Chondrocyte (in vitro differentiated cells): ENCODE results near the gene FAM110D. TPM values are rescaled to one million over a fixed set of nuclear protein-coding genes. Genes with fewer than 3 reads are reported as not detected.

Experiments
- DNase-seq: peaks from one replicate; pipeline ENCODE4 v3.0.0; 2021; ENCODE audit warnings: mixed read lengths, low spot score
- H3K27ac Mint-ChIP-seq: one replicate; pipeline ENCODE4 v1.8.0; 2021; ENCODE audit warnings: mild to moderate bottlenecking, moderate library complexity, mixed read lengths; ENCODE audit not compliant: unreplicated experiment
- H3K27me3 Mint-ChIP-seq: 2 replicates; pipeline ENCODE4 v1.8.0; 2021; ENCODE audit warnings: low read depth, mixed read lengths
- H3K36me3 Mint-ChIP-seq: 2 replicates; pipeline ENCODE4 v1.8.0; 2021; ENCODE audit warnings: low read depth, mixed read lengths
- H3K4me1 Mint-ChIP-seq: 2 replicates; pipeline ENCODE4 v1.8.0; 2021; ENCODE audit warnings: low read depth, mild to moderate bottlenecking, mixed read lengths
- H3K4me3 Mint-ChIP-seq: one replicate; pipeline ENCODE4 v1.8.0; 2021; ENCODE audit warnings: mild to moderate bottlenecking, moderate library complexity, mixed read lengths; ENCODE audit not compliant: unreplicated experiment
- H3K9me3 Mint-ChIP-seq: 2 replicates; pipeline ENCODE4 v1.8.0; 2021; ENCODE audit warnings: low read depth, mixed read lengths
- CTCF ChIP-seq: fragments of 200-600 bp; sonication (generic); IDR thresholded peaks from 2 replicates; pipeline ENCODE4 v1.5.0; 2021; ENCODE audit warnings: antibody characterized with exemption, mild to moderate bottlenecking, moderate library complexity
- total RNA-seq: library from RNA; stranded (reverse); gene quantifications from 3 replicates; pipeline ENCODE4 v1.2.1, GENCODE V29; 2021

FAM110D gene
- total RNA-seq, 1 donor from 2014 or later = 0.22 TPM

- Mint-ChIP-seq H3K27me3 (peaks cover 4% of the 10 kb centered on the region), H3K4me1 (no peaks in the 10 kb centered on the region), H3K4me3 (no peak overlapping the region), H3K36me3 (no peaks in the 10 kb centered on the region), H3K27ac (no peak overlapping the region), H3K9me3 (no peaks in the 10 kb centered on the region)
- TF ChIP-seq CTCF = no peak
- DNase-seq = peak; percentile 29
These were observed 13.0 kb upstream of the FAM110D start for GRCh38 chr1:26145960-26146294.

- Mint-ChIP-seq H3K4me3 (no peak overlapping the region), H3K27me3 (peaks cover 2% of the 10 kb centered on the region), H3K9me3 (no peaks in the 10 kb centered on the region), H3K36me3 (no peaks in the 10 kb centered on the region), H3K27ac (no peak overlapping the region), H3K4me1 (no peaks in the 10 kb centered on the region)
- peak; percentile 15 for DNase-seq
- TF ChIP-seq CTCF = no peak
These were observed 10.0 kb upstream of the FAM110D start for GRCh38 chr1:26148887-26149286.

GRCh38 chr1:26153966-26154532 lies 4.8 kb upstream of the FAM110D start:
- Mint-ChIP-seq H3K4me1 (peaks cover 13% of the 10 kb centered on the region), H3K27ac (no peak overlapping the region), H3K27me3 (peaks cover 5% of the 10 kb centered on the region), H3K36me3 (no peaks in the 10 kb centered on the region), H3K9me3 (no peaks in the 10 kb centered on the region), H3K4me3 (no peak overlapping the region)
- DNase-seq = peak; percentile 24
- TF ChIP-seq CTCF = no peak

- no peak for TF ChIP-seq CTCF
- Mint-ChIP-seq H3K9me3 (no peaks in the 10 kb centered on the region), H3K4me1 (peaks cover 15% of the 10 kb centered on the region), H3K4me3 (no peak overlapping the region), H3K27me3 (peaks cover 5% of the 10 kb centered on the region), H3K36me3 (no peaks in the 10 kb centered on the region), H3K27ac (no peak overlapping the region)
- peak; percentile 29 for DNase-seq
These were observed 4.1 kb upstream of the FAM110D start for GRCh38 chr1:26154750-26155149.

GRCh38 chr1:26155370-26156284 lies 3.3 kb upstream of the FAM110D start:
- peak; percentile 44 for DNase-seq
- H3K9me3 Mint-ChIP-seq = no peaks in the 10 kb centered on the region
- no peak overlapping the region for H3K4me3 Mint-ChIP-seq
- H3K36me3 Mint-ChIP-seq = no peaks in the 10 kb centered on the region
- H3K27me3 Mint-ChIP-seq = peaks cover 3% of the 10 kb centered on the region
- peaks cover 15% of the 10 kb centered on the region for H3K4me1 Mint-ChIP-seq
- H3K27ac Mint-ChIP-seq = no peak overlapping the region
- no peak for TF ChIP-seq CTCF
